ENCODE measurements around the gene MFAP4. TPM values are rescaled to one million over a fixed set of nuclear protein-coding genes. Genes with fewer than 3 reads are reported as not detected.

The MFAP4 gene
- total RNA-seq = 59.2 and 458 TPM in 2 replicates

GRCh38 chr17:19386974-19387920 lies at the start of gene MFAP4:
MFAP4 (minus strand) TSS chr17:19387190; CDS start chr17:19387155, 35 bp downstream.

GRCh38 chr17:19410875-19411620 lies 24.1 kb upstream of the MFAP4 start, which contains the start of gene RNF112:
RNF112 (plus strand) TSS chr17:19411232; CDS start chr17:19411409, 177 bp downstream.

DNA sequence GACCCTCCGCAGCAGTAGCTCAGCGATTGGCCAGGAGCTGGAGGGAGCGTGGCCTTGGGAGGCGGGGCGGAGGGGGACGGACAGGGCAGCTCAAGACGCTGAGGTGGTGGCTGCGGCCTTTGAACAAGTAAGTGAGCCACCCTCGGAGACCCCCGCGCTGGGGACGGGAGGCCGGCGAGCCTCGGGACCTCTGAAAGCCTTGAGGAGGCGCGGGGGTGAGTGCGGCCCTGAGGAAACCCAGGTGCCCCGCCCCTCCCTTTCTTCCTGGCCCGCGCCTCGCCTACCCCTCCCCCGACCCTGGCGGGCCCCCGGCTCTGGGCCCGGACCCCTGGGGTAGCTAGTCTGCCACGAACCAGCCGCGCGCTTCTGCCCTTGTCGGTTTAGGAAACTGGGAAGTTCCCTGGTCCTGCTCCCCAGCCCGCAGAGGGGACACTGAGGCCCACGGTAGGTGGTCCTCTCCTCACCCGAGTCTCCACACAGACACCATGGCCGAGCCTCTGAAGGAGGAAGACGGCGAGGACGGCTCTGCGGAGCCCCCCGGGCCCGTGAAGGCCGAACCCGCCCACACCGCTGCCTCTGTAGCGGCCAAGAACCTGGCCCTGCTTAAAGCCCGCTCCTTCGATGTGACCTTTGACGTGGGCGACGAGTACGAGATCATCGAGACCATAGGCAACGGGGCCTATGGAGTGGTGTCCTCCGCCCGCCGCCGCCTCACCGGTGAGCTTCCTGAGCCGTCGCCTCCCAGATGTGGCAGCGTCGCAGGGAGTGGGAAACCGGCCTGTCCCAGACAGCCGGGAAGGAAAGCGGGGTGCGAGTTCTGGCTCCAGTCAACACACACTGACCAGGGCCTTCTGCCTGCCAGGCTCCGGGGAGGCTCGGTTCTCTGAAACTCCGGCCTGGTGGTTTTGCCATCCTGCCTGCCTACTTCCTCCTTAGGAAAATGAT lies 8.3 kb downstream of the MFAP4 start, which contains the start of gene MAPK7:
Gene MAPK7, plus strand, starts transcription at position 83 of the 945 bp plus-strand sequence. Its CDS starts 403 bp downstream, at position 486.

GRCh38 chr17:19362277-19363113 lies 24.5 kb downstream of the MFAP4 start, which contains the start of gene B9D1:
B9D1 (minus strand) TSS chr17:19362723; CDS start chr17:19362569, 154 bp downstream.

Other genes starting within 250 kb of the MFAP4 start
- 19.5 and 21.9 TPM in 2 replicates for gene EPN2, start 149.8 kb downstream of the MFAP4 start, total RNA-seq
- 41.8 and 48.5 TPM in 2 replicates for gene B9D1, start 24.5 kb downstream of the MFAP4 start, total RNA-seq
- 21.1 and 42.6 TPM in 2 replicates for gene MAPK7, start 8.7 kb downstream of the MFAP4 start, total RNA-seq
- 1.6 and 6.9 TPM in 2 replicates for gene RNF112, start 24.0 kb upstream of the MFAP4 start, total RNA-seq
- gene SLC47A1, start 146.7 kb upstream of the MFAP4 start, total RNA-seq = 0.40 and 0.52 TPM in 2 replicates